ENCODE measurements around the gene PKP3.

The PKP3 gene

DNA sequence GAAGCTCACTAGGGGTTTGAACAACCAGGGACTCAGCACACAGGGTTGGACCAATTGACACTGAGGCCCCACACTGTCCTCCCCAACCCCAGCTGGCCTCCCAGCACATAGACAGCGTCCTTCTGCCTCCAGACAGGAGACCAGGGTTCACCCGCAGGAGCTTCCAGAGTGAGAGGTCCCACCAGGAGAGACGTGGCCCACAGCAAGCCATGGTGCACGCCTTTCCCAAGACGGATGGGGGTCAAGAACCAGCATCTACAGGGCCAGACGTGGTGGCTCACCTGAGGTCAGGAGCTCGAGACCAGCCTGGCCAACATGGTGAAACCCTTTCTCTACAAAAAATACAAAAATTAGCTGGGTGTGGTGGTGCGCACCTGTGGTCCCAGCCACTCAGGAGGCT lies 32.8 kb downstream of the PKP3 start:
- Histone ChIP-seq H3K27ac (no peak overlapping the region), H3K9me3 (ENCODE audit: severe bottlenecking) (no peaks in the 10 kb centered on the region), H3K27me3 (ENCODE audit: insufficient read depth, low read depth, severe bottlenecking) (no peaks in the 10 kb centered on the region), H3K4me3 (ENCODE audit: low read depth, low read length) (no peak overlapping the region), H3K36me3 (no peaks in the 10 kb centered on the region)
- no peak for DNase-seq
- TF ChIP-seq CTCF (IDR thresholded peaks at IDR 0.05; ENCODE audit: low read depth, low read length) = no peak

GRCh38 chr11:428295-428694 lies 34.3 kb downstream of the PKP3 start:
- no peaks in the 10 kb centered on the region for H3K36me3 ChIP-seq
- no peaks in the 10 kb centered on the region for H3K9me3 ChIP-seq (ENCODE audit: severe bottlenecking)
- no peak overlapping the region for H3K4me3 ChIP-seq (ENCODE audit: low read depth, low read length)
- H3K27ac ChIP-seq = no peak overlapping the region
- no peak for DNase-seq
- TF ChIP-seq CTCF (IDR thresholded peaks at IDR 0.05; ENCODE audit: low read depth, low read length) = no peak
- H3K27me3 ChIP-seq (ENCODE audit: insufficient read depth, low read depth, severe bottlenecking) = no peaks in the 10 kb centered on the region

DNA sequence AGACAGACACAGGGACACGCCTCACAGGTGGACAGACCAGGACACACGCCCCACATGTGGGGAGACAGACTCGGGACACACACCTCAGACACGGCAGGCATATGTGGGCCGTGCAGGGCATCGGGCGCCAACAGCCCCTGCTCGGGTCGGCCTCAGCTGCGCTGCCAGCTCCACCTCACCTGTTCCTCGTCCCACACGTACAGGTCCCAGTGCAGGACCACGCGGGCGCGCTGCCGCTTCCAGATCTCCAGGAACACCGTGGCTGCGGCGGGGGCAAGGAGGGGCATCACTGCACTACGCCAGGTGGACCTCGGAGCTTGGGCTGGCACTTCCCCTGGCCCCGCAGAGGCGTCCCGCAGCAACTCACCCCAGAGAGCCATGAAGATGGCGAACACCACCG lies 35.4 kb downstream of the PKP3 start:
- Histone ChIP-seq H3K36me3 (no peaks in the 10 kb centered on the region), H3K4me3 (ENCODE audit: low read depth, low read length) (no peak overlapping the region), H3K9me3 (ENCODE audit: severe bottlenecking) (no peaks in the 10 kb centered on the region), H3K27ac (no peak overlapping the region), H3K27me3 (ENCODE audit: insufficient read depth, low read depth, severe bottlenecking) (no peaks in the 10 kb centered on the region)
- TF ChIP-seq CTCF (IDR thresholded peaks at IDR 0.05; ENCODE audit: low read depth, low read length) = no peak
- no peak for DNase-seq

DNA sequence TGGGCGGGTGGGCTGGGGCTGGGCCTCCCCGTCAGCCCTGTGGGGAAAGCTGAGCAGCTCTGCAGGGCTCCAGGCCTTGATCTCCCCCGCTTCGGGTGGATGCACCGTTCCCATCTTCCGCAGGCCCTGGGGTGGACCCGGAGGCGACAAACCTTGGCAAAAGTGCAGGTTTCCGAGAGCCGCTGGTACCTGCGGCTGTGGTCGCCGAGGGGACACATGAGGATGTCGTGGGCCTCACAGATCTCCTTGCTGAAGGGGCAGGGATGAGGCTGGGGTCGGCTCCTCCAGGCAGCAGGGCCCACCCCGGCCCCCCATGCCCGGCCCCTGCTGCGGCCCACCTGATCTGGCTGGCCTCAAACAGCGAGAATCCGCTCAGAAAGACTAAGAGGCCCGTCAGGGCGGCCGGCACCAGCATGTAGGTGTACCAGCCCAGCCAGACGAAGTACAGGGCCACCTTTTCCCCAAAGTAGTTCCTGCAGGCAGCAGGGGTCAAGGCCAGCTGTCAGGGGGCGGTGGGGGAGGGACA lies 36.0 kb downstream of the PKP3 start:
- no peak for TF ChIP-seq CTCF (IDR thresholded peaks at IDR 0.05; ENCODE audit: low read depth, low read length)
- Histone ChIP-seq H3K27ac (no peak overlapping the region), H3K27me3 (ENCODE audit: insufficient read depth, low read depth, severe bottlenecking) (no peaks in the 10 kb centered on the region), H3K36me3 (no peaks in the 10 kb centered on the region), H3K9me3 (ENCODE audit: severe bottlenecking) (no peaks in the 10 kb centered on the region), H3K4me3 (ENCODE audit: low read depth, low read length) (no peak overlapping the region)
- DNase-seq = no peak

GRCh38 chr11:431921-432320 lies 37.9 kb downstream of the PKP3 start:
- no peak for TF ChIP-seq CTCF (IDR thresholded peaks at IDR 0.05; ENCODE audit: low read depth, low read length)
- Histone ChIP-seq H3K9me3 (ENCODE audit: severe bottlenecking) (no peaks in the 10 kb centered on the region), H3K27me3 (ENCODE audit: insufficient read depth, low read depth, severe bottlenecking) (no peaks in the 10 kb centered on the region), H3K36me3 (no peaks in the 10 kb centered on the region), H3K4me3 (ENCODE audit: low read depth, low read length) (no peak overlapping the region), H3K27ac (no peak overlapping the region)
- no peak for DNase-seq

DNA sequence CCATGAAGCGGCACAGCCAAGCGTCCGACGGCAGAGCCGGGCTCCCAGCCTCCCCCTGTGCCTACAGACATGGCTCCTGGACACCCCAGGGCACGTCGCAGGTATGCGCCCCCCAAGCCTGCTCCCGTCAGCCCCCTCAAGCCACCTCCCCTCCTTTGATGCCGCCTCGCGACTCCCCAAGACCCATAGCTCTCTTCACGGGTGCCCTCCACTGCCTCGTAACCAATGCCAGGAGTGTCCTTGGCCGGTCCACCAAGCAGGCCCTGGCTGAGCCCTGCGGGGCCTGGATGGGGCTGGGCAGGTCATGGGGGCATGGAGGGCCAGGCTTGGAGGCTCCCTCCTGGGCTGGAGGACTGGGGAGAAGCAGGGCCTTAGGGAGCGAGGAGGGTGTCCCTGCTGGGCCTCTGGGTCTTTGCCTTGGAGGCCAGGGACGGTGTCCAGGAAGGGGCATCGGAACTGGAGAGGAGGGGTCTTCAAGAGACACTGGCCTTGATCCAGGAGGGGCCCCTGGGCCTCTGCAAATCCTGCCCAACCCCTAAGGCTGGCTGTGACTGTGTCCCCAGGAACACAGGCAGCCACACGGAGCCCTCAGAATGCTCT lies 38.6 kb downstream of the PKP3 start:
- H3K9me3 ChIP-seq (ENCODE audit: severe bottlenecking) = no peaks in the 10 kb centered on the region
- H3K36me3 ChIP-seq = no peaks in the 10 kb centered on the region
- H3K27me3 ChIP-seq (ENCODE audit: insufficient read depth, low read depth, severe bottlenecking) = no peaks in the 10 kb centered on the region
- TF ChIP-seq CTCF (IDR thresholded peaks at IDR 0.05; ENCODE audit: low read depth, low read length) = no peak
- H3K27ac ChIP-seq = no peak overlapping the region
- H3K4me3 ChIP-seq (ENCODE audit: low read depth, low read length) = no peak overlapping the region
- DNase-seq = no peak

All from WERI-Rb-1 (cell line).